Breast epithelium (tissue), 4 donors: Measurements from ENCODE around the gene BBX. TPM values are rescaled to one million over a fixed set of nuclear protein-coding genes. Genes with fewer than 3 reads are reported as not detected.
A peak's percentile ranks its signal among the peaks of the same experiment; 100 is the strongest.

ENCODE experiments used
- DNase-seq, 2 donors: peaks; one replicate each; pipeline ENCODE4 v3.0.0-alpha.2; 2019; ENCODE audit warnings: low spot score in 2 of 2
- H3K27ac ChIP-seq, 2 donors: fragments of 200-600 bp; sonication (generic) in 1 of 2; one replicate each; pipeline ENCODE4 v1.5.1; 2016 to 2019; ENCODE audit warnings: mild to moderate bottlenecking in 1 of 2
- H3K27me3 ChIP-seq, 2 donors: fragments of 200-600 bp; sonication (generic) in 1 of 2; one replicate each; pipeline versions ENCODE4 v1.5.1 to v1.6.0; 2017 to 2019; ENCODE audit warnings: control low read depth in 1 of 2, mild to moderate bottlenecking in 1 of 2
- H3K36me3 ChIP-seq: fragments of 200-600 bp; one replicate; pipeline ENCODE4 v1.5.1; 2019
- H3K4me1 ChIP-seq, 2 donors: fragments of 200-600 bp; sonication (generic); one replicate each; pipeline ENCODE4 v1.5.1; 2016 to 2019; ENCODE audit warnings: control low read depth in 1 of 2
- H3K4me3 ChIP-seq, 3 donors: fragments of 200-600 bp; sonication (generic); 1 replicate in 2 of 3; 2 replicates in 1 of 3; pipeline ENCODE4 v1.5.1; 2016 to 2019; ENCODE audit warnings: mild to moderate bottlenecking in 3 of 3, moderate library complexity in 2 of 3
- H3K9me3 ChIP-seq, 2 donors: fragments of 200-600 bp; sonication (generic) in 1 of 2; one replicate each; pipeline ENCODE4 v1.5.1; 2016 to 2019; ENCODE audit warnings: control low read depth in 1 of 2
- POLR2A ChIP-seq: fragments of 450-650 bp; IDR thresholded peaks from one replicate; pipeline ENCODE4 v1.6.1; 2016; ENCODE audit warnings: antibody characterized with exemption, mild to moderate bottlenecking, moderate library complexity
- POLR2AphosphoS5 ChIP-seq, 3 donors: sonication (generic); formaldehyde crosslinking; IDR thresholded peaks; one replicate each; pipeline ENCODE4 v1.6.1; 2017; ENCODE audit warnings: antibody characterized with exemption in 3 of 3
- intact Hi-C: fragments of 100-400 bp; cut with DNase I; formaldehyde crosslinking; loops from one replicate; pipeline ENCODE4 v1.15.1; 2023; ENCODE audit warnings: low total_unique reads
- total RNA-seq, 3 donors: library from RNA; depleted of rRNA; stranded (reverse); fragments of >200 nt; gene quantifications; one replicate each; pipeline ENCODE4 v1.1.0, GENCODE V29; 2016
- TF ChIP-seq, protein P1 (sequence below), 3 donors: fragments of 450-650 bp; IDR thresholded peaks; one replicate each; pipeline ENCODE4 v1.5.1; 2016 to 2017; ENCODE audit warnings: antibody characterized with exemption in 3 of 3, mild to moderate bottlenecking in 3 of 3, moderate library complexity in 3 of 3

The BBX gene
- total RNA-seq, 3 donors from 2014 or later, result 59.0 to 95.9 (median 70.8) TPM

DNA sequence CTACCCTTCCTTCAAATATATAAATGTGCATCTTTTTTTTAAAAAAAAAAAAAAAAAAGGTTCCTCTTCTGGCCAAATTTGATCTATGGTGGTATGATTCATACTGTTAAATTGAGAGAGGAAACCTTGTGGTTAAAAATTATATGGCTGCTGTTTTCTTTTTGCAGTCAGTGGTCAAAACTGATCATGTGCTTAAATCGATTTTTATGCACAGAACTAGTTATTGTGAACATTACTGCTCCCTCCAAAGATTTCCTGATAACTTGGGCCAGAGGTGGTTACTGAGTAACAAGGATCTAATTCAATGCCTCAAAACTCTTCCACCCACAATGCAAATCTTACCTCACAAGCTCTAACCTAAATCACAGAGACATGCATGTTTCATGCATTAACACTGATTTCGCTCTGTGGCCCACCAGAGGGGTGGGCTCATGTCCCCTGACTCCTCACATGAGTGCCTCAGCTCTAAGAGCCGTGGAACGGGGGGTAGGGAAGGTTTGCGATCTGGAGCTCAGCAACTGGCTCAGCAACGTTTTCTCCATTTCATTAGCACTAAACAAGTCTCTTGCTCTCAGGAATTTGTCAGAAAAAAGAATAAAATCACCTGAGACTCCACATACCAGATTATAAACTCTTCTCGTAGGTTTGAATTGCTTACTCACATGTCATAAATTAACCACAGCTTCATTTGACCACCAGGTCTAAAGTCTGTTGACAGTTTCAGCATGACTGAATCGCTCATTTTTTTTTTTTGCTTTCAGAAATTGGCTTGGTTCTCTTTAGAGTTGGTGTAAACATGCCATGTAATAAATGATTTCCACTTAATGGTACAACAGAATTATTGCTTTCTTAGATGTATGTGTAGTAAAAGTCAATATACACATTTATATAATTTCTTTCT lies 287.7 kb downstream of the BBX start:
- Histone ChIP-seq H3K36me3 (peaks cover 7% of the 10 kb centered on the region), H3K4me3 (no peak overlapping the region), H3K4me1 (no peaks in the 10 kb centered on the region), H3K9me3 (no peaks in the 10 kb centered on the region), H3K27me3 (no peaks in the 10 kb centered on the region), H3K27ac (no peak overlapping the region)
- TF ChIP-seq POLR2A, result no peak
- no peak for TF ChIP-seq POLR2AphosphoS5 (IDR thresholded peaks at IDR 0.05)
- TF ChIP-seq, protein P1, sequence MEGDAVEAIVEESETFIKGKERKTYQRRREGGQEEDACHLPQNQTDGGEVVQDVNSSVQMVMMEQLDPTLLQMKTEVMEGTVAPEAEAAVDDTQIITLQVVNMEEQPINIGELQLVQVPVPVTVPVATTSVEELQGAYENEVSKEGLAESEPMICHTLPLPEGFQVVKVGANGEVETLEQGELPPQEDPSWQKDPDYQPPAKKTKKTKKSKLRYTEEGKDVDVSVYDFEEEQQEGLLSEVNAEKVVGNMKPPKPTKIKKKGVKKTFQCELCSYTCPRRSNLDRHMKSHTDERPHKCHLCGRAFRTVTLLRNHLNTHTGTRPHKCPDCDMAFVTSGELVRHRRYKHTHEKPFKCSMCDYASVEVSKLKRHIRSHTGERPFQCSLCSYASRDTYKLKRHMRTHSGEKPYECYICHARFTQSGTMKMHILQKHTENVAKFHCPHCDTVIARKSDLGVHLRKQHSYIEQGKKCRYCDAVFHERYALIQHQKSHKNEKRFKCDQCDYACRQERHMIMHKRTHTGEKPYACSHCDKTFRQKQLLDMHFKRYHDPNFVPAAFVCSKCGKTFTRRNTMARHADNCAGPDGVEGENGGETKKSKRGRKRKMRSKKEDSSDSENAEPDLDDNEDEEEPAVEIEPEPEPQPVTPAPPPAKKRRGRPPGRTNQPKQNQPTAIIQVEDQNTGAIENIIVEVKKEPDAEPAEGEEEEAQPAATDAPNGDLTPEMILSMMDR (IDR thresholded peaks at IDR 0.05), result no peak
- intact Hi-C loops, result no loop called here
- no peak for DNase-seq

DNA sequence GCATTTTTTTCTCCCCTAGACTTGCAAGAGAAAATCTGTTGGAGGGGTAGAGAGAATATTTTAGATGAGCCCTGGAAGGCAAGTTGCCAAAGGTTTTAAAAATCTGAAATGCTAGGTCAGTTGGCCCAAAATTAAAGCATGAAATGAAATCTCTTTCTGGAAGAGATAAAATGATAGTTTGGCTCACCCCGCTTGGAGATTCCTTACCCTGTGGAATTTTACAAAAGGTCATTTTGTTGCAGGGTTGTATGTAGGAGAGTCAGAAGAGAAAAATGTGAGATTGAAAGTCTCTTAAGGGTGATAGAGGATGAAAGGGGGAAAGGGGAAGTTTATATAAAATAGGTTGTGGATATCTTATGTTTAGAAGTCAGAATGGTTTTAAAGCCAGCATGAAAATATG lies 290.3 kb downstream of the BBX start:
- no peak for DNase-seq
- Histone ChIP-seq H3K9me3 (no peaks in the 10 kb centered on the region), H3K27ac (peak overlapping the region in 1 of 2 donors; percentile 11), H3K27me3 (no peaks in the 10 kb centered on the region), H3K4me3 (no peak overlapping the region), H3K36me3 (no peaks in the 10 kb centered on the region), H3K4me1 (no peaks in the 10 kb centered on the region)
- TF ChIP-seq POLR2A (no peak), POLR2AphosphoS5 (IDR thresholded peaks at IDR 0.05) (no peak)
- TF ChIP-seq, protein P1 (IDR thresholded peaks at IDR 0.05), result no peak
- intact Hi-C loops, result no loop called here

DNA sequence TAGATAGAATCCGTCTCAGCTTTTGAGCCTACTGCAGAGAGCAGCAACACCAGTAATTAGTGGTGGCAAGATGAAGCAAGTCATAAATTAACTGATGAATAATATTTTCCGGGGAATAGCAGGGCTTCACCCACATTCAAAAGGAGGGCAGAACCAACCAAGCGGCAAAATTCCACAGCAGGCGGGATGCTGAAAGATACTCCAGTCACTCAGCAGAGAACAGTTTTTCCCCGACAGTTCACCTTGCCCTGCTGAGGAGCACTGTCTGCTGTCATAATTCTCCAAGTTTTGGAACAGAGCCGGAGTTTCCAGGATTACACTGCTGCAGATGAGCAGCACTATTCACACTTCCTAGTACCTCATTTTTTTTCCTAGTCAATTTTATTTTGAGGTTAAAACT lies 293.3 kb downstream of the BBX start:
- intact Hi-C loops, result no loop called here
- H3K27ac ChIP-seq, result no peak overlapping the region
- no peaks in the 10 kb centered on the region for H3K27me3 ChIP-seq
- no peak for TF ChIP-seq POLR2AphosphoS5 (IDR thresholded peaks at IDR 0.05)
- TF ChIP-seq POLR2A, result no peak
- TF ChIP-seq, protein P1 (IDR thresholded peaks at IDR 0.05), result no peak
- H3K4me3 ChIP-seq, result no peak overlapping the region
- H3K4me1 ChIP-seq, result no peaks in the 10 kb centered on the region
- H3K9me3 ChIP-seq, result no peaks in the 10 kb centered on the region
- no peaks in the 10 kb centered on the region for H3K36me3 ChIP-seq
- DNase-seq, result no peak

DNA sequence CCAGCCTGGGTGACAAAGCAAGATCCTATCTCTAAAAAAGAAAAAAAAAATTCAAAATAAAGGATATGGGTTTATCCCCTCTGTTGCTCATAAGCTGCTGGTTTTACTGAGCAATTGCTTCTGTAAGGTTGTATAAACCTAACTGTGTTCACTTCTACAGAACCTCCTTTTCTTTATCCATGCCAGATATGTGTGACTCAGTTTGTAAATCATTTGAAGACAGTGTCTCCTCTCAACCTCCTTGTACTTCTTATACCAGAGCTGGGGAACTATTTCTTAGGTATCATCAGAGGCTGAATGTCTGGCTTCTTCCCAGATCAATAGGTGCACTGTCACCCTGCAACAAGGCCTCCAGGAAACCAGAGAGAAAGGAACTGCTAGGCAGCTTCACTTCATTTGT lies 294.3 kb downstream of the BBX start:
- intact Hi-C loops, result no loop called here
- H3K27ac ChIP-seq, result no peak overlapping the region
- no peak overlapping the region for H3K4me3 ChIP-seq
- TF ChIP-seq, protein P1 (IDR thresholded peaks at IDR 0.05), result no peak
- TF ChIP-seq POLR2A (no peak), POLR2AphosphoS5 (IDR thresholded peaks at IDR 0.05) (no peak)
- no peaks in the 10 kb centered on the region for H3K4me1 ChIP-seq
- no peak for DNase-seq
- H3K36me3 ChIP-seq, result no peaks in the 10 kb centered on the region
- no peaks in the 10 kb centered on the region for H3K27me3 ChIP-seq
- H3K9me3 ChIP-seq, result no peaks in the 10 kb centered on the region

DNA sequence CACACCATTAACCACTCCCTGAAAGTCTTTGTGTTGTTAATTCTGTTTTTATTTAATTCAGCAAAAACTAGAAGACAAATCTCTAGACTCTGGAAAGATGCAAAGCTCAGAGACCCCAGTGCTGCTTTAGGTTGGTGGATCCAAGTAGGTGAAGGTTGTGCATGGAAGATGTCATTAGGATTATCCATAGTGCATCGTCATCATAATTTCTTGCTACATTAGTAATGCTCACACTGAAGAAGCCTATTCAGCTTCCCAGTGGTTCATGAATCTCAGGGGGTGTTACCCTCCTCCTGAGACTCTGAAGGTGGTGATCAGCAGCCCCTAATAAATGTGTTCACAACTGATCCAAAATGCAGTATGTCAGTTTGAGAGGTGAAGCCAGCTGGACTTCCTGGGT lies 295.3 kb downstream of the BBX start:
- TF ChIP-seq POLR2AphosphoS5 (IDR thresholded peaks at IDR 0.05) (no peak), POLR2A (no peak)
- TF ChIP-seq, protein P1 (IDR thresholded peaks at IDR 0.05), result no peak
- DNase-seq, result no peak
- Histone ChIP-seq H3K9me3 (no peaks in the 10 kb centered on the region), H3K4me3 (no peak overlapping the region), H3K27me3 (no peaks in the 10 kb centered on the region), H3K4me1 (no peaks in the 10 kb centered on the region), H3K36me3 (no peaks in the 10 kb centered on the region), H3K27ac (no peak overlapping the region)
- intact Hi-C loops, result no loop called here
